ENCODE data around the gene PTPRN2. TPM values are rescaled to one million over a fixed set of nuclear protein-coding genes. Genes with fewer than 3 reads are reported as not detected.

PTPRN2 gene
- total and polyA plus RNA-seq, 8 donors, result 4.9 to 136 (median 46.8) TPM

GRCh38 chr7:158029509-158029908, 558.1 kb downstream of the PTPRN2 start:
- DNase-seq, result peak; percentile 24 to 64
- peak overlapping the region in 1 of 5 donors; percentile 75 for H3K27ac ChIP-seq
- no peaks in the 10 kb centered on the region for H3K27me3 ChIP-seq
- TF ChIP-seq POLR2A (IDR thresholded peaks at IDR 0.05) (no peak), EP300 (IDR thresholded peaks at IDR 0.05) (no peak), CTCF (IDR thresholded peaks at IDR 0.05) (no peak), POLR2AphosphoS5 (IDR thresholded peaks at IDR 0.05) (no peak)
- H3K4me3 ChIP-seq, result no peak overlapping the region
- peaks cover 5 to 31% (median 24%) of the 10 kb centered on the region in 4 donors for H3K4me1 ChIP-seq
- WGBS, 5 donors, result 26 to 54% (median 33%) methylated on average over 5 of the region's 5 CpGs
- H3K9me3 ChIP-seq, result peaks cover 0 to 10% (median 0%) of the 10 kb centered on the region in 4 donors
- H3K36me3 ChIP-seq, result no peaks in the 10 kb centered on the region
- intact Hi-C loops (cut with DNase I; ENCODE audit: low total_unique reads), result no loop called here

- Histone ChIP-seq H3K4me3 (no peak overlapping the region), H3K27ac (peak overlapping the region in 3 of 5 donors; percentile 9 to 75 (median 55)), H3K4me1 (peaks cover 5 to 31% (median 24%) of the 10 kb centered on the region in 4 donors), H3K9me3 (peaks cover 0 to 5% (median 0%) of the 10 kb centered on the region in 4 donors), H3K36me3 (no peaks in the 10 kb centered on the region), H3K27me3 (no peaks in the 10 kb centered on the region)
- WGBS, 5 donors, result 89 to 92% (median 90%) methylated on average over 11 to 22 of the region's 22 CpGs
- peak in 1 of 2 donors; percentile 22 for DNase-seq
- intact Hi-C loops (cut with DNase I; ENCODE audit: low total_unique reads), result no loop called here
- no peak for TF ChIP-seq POLR2AphosphoS5 (IDR thresholded peaks at IDR 0.05)
- no peak for TF ChIP-seq CTCF (IDR thresholded peaks at IDR 0.05)
- TF ChIP-seq POLR2A (IDR thresholded peaks at IDR 0.05), result no peak
- no peak for TF ChIP-seq EP300 (IDR thresholded peaks at IDR 0.05)
Measured at GRCh38 chr7:158028971-158029370, 558.7 kb downstream of the PTPRN2 start.

GRCh38 chr7:158028290-158028941, 559.2 kb downstream of the PTPRN2 start:
- Histone ChIP-seq H3K4me3 (no peak overlapping the region), H3K36me3 (no peaks in the 10 kb centered on the region), H3K4me1 (peaks cover 5 to 31% (median 24%) of the 10 kb centered on the region in 4 donors), H3K27me3 (no peaks in the 10 kb centered on the region), H3K27ac (peak overlapping the region in 4 of 5 donors; percentile 19 to 75 (median 54)), H3K9me3 (no peaks in the 10 kb centered on the region)
- peak; percentile 78 to 79 for DNase-seq
- TF ChIP-seq EP300 (IDR thresholded peaks at IDR 0.05), result no peak
- WGBS, 5 donors, result 35 to 56% (median 40%) methylated on average over 22 of the region's 22 CpGs
- intact Hi-C loops (cut with DNase I; ENCODE audit: low total_unique reads), result no loop called here

- peak overlapping the region in 4 of 5 donors; percentile 19 to 75 (median 54) for H3K27ac ChIP-seq
- 81 to 92% (median 83%) methylated on average over 6 of the region's 6 CpGs for WGBS, 5 donors
- DNase-seq, result peak in 1 of 2 donors; percentile 11
- no peaks in the 10 kb centered on the region for H3K27me3 ChIP-seq
- no peaks in the 10 kb centered on the region for H3K9me3 ChIP-seq
- TF ChIP-seq EP300 (IDR thresholded peaks at IDR 0.05) (no peak), POLR2AphosphoS5 (IDR thresholded peaks at IDR 0.05) (no peak), CTCF (IDR thresholded peaks at IDR 0.05) (no peak), POLR2A (IDR thresholded peaks at IDR 0.05) (no peak)
- no peak overlapping the region for H3K4me3 ChIP-seq
- intact Hi-C loops (cut with DNase I; ENCODE audit: low total_unique reads), result no loop called here
- H3K36me3 ChIP-seq, result no peaks in the 10 kb centered on the region
- H3K4me1 ChIP-seq, result peaks cover 5 to 31% (median 22%) of the 10 kb centered on the region in 4 donors
Measured at GRCh38 chr7:158027646-158028045, 560.0 kb downstream of the PTPRN2 start.
